PC-9 (cell line): ENCODE data around the gene C4BPA. TPM values are rescaled to one million over a fixed set of nuclear protein-coding genes. Genes with fewer than 3 reads are reported as not detected.

ENCODE experiments used
- BruUV-seq: library from RNA; stranded (reverse); fragments of 400-500 nt; replicated peaks from 2 replicates; lab custom pipeline; 2021; lab: Mats Ljungman, UMichigan
- CTCF ChIA-PET: fragments of 300-600 bp; sonication (Branson Sonifier 250); formaldehyde crosslinking; loops from one replicate; lab custom pipeline; 2022; ENCODE audit warnings: antibody characterized with exemption; lab: Charles Lee
- POLR2A ChIA-PET: fragments of 300-600 bp; sonication (Branson Sonifier 250); formaldehyde crosslinking; loops from one replicate; lab custom pipeline; 2022; ENCODE audit warnings: antibody characterized with exemption; ENCODE audit not compliant: unreplicated experiment; lab: Charles Lee
- DNase-seq, 2 experiments: peaks; one replicate each; pipeline versions ENCODE4 v3.0.0 to v3.0.0-alpha.2; 2015 to 2022; ENCODE audit warnings: mixed read lengths in 1 of 2
- H2AFZ ChIP-seq: fragments of 200-600 bp; sonication (generic); 2 replicates; pipeline ENCODE4 v1.8.1; 2017; ENCODE audit warnings: antibody characterized with exemption
- H3F3A ChIP-seq: fragments of 200-600 bp; sonication (generic); 2 replicates; pipeline ENCODE4 v1.8.1; 2017; ENCODE audit warnings: antibody characterized with exemption, mild to moderate bottlenecking, low read depth; ENCODE audit not compliant: insufficient read depth
- H3K27ac ChIP-seq: fragments of 200-600 bp; sonication (generic); 2 replicates; pipeline ENCODE4 v1.6.1; 2016; ENCODE audit warnings: mixed run types
- H3K27me3 ChIP-seq: fragments of 200-600 bp; sonication (generic); 2 replicates; pipeline ENCODE4 v1.6.1; 2016; ENCODE audit warnings: low read depth, mixed run types; ENCODE audit not compliant: insufficient read depth
- H3K36me3 ChIP-seq: fragments of 200-600 bp; sonication (generic); 2 replicates; pipeline ENCODE4 v1.6.1; 2016; ENCODE audit warnings: low read depth, mixed run types
- H3K4me1 ChIP-seq: fragments of 200-600 bp; sonication (generic); replicated peaks from 2 replicates; pipeline ENCODE4 v1.6.1; 2016; ENCODE audit warnings: mixed run types; ENCODE audit not compliant: insufficient read depth
- H3K4me2 ChIP-seq: fragments of 200-600 bp; sonication (generic); 2 replicates; pipeline ENCODE4 v1.6.1; 2017; ENCODE audit warnings: mixed run types
- H3K4me3 ChIP-seq: fragments of 200-600 bp; sonication (generic); 2 replicates; pipeline ENCODE4 v1.6.1; 2016; ENCODE audit warnings: mixed run types
- H3K79me2 ChIP-seq: fragments of 200-600 bp; sonication (generic); 2 replicates; pipeline ENCODE4 v1.6.1; 2017; ENCODE audit warnings: low read depth, mixed run types
- H3K9me2 ChIP-seq: fragments of 200-600 bp; sonication (generic); 2 replicates; pipeline ENCODE4 v1.8.1; 2017; ENCODE audit warnings: mild to moderate bottlenecking; ENCODE audit not compliant: insufficient read depth
- H3K9me3 ChIP-seq: fragments of 200-600 bp; sonication (generic); 2 replicates; pipeline ENCODE4 v1.8.1; 2016; ENCODE audit warnings: low read depth; ENCODE audit not compliant: insufficient read depth
- H4K20me1 ChIP-seq: fragments of 200-600 bp; sonication (generic); 2 replicates; pipeline ENCODE4 v1.8.1; 2017; ENCODE audit not compliant: insufficient read depth
- EZH2 ChIP-seq: fragments of 200-600 bp; sonication (generic); IDR thresholded peaks from 2 replicates; pipeline ENCODE4 v1.8.0; 2017; ENCODE audit warnings: antibody characterized with exemption, low read depth
- intact Hi-C: fragments of 100-400 bp; cut with micrococcal nuclease; formaldehyde crosslinking; loops from one replicate; pipeline ENCODE4 v1.10.0; 2022; ENCODE audit not compliant: unreplicated experiment
- total RNA-seq: library from RNA; stranded (reverse); gene quantifications from 2 replicates; pipeline ENCODE4 v1.2.3, GENCODE V29; 2021
- TF ChIP-seq, protein P1 (sequence below): fragments of 200-600 bp; sonication (generic); conservative IDR thresholded peaks from 2 replicates; pipeline ENCODE4 v1.6.1; 2017; ENCODE audit warnings: mixed run types, antibody characterized with exemption, mild to moderate bottlenecking, moderate library complexity

Gene C4BPA
- total RNA-seq, 1 experiment from 2014 or later = not detected

DNA sequence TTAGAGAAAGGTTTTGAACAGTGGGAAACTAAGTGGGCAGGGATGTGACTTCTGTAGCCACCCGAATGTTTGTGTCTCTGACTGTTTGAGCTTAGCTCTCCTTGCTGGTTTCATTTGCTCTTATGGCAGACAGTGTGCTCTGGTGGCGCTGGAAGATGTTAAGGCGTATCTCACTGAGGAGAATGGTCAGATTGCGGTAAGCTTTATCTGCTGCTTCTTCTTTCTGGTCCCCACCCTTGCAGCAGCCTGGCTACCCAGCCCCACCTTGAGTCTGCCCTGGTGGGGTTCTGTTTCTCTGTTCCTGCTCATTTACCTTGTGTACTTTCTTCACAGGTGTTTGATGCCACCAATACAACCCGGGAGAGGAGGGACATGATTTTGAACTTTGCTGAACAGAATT, 41.0 kb upstream of the C4BPA start:
- no peaks in the 10 kb centered on the region for H3K9me2 ChIP-seq
- POLR2A ChIA-PET = no interaction called here
- intact Hi-C loops = no loop called here
- H3K36me3 ChIP-seq = peaks cover 16% of the 10 kb centered on the region
- no peaks in the 10 kb centered on the region for H3K9me3 ChIP-seq
- no peak overlapping the region for H3K4me2 ChIP-seq
- no peaks in the 10 kb centered on the region for H4K20me1 ChIP-seq
- no peaks in the 10 kb centered on the region for H3K79me2 ChIP-seq
- H3K27ac ChIP-seq = no peak overlapping the region
- TF ChIP-seq, protein P1, sequence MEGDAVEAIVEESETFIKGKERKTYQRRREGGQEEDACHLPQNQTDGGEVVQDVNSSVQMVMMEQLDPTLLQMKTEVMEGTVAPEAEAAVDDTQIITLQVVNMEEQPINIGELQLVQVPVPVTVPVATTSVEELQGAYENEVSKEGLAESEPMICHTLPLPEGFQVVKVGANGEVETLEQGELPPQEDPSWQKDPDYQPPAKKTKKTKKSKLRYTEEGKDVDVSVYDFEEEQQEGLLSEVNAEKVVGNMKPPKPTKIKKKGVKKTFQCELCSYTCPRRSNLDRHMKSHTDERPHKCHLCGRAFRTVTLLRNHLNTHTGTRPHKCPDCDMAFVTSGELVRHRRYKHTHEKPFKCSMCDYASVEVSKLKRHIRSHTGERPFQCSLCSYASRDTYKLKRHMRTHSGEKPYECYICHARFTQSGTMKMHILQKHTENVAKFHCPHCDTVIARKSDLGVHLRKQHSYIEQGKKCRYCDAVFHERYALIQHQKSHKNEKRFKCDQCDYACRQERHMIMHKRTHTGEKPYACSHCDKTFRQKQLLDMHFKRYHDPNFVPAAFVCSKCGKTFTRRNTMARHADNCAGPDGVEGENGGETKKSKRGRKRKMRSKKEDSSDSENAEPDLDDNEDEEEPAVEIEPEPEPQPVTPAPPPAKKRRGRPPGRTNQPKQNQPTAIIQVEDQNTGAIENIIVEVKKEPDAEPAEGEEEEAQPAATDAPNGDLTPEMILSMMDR = no peak
- TF ChIP-seq EZH2 = no peak
- CTCF ChIA-PET = no interaction called here
- no peaks in the 10 kb centered on the region for H3F3A ChIP-seq
- no peaks in the 10 kb centered on the region for H3K4me1 ChIP-seq
- no peak overlapping the region for H3K4me3 ChIP-seq
- H2AFZ ChIP-seq = no peak overlapping the region
- DNase-seq = no peak
- no TSS peak for BruUV-seq
- no peaks in the 10 kb centered on the region for H3K27me3 ChIP-seq

DNA sequence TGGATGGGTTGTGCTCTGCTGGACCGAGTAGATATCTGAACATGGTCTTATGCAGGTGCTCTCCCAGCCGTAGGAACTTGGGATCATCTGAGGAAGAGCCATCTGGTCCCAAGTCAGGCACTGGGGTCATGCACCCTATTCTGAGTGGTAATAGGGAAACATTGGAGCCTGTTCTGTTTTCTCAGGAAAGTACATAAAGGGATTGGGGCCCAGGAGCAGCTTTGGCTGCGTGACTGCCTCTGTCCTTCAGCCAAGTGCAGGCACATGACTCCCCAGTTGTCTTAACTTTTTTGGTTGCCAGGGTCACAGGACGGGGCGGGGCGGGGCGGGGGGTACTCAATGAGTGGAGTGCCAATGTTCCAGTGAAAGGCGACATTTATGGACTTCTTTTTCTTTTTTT, 39.5 kb upstream of the C4BPA start:
- Histone ChIP-seq H3K9me2 (no peaks in the 10 kb centered on the region), H3K4me1 (no peaks in the 10 kb centered on the region), H2AFZ (no peak overlapping the region), H3K4me3 (no peak overlapping the region), H4K20me1 (no peaks in the 10 kb centered on the region), H3F3A (no peaks in the 10 kb centered on the region), H3K4me2 (no peak overlapping the region), H3K9me3 (no peaks in the 10 kb centered on the region), H3K79me2 (no peaks in the 10 kb centered on the region), H3K27ac (no peak overlapping the region), H3K36me3 (peaks cover 16% of the 10 kb centered on the region), H3K27me3 (no peaks in the 10 kb centered on the region)
- TF ChIP-seq, protein P1 = no peak
- TF ChIP-seq EZH2 = no peak
- CTCF ChIA-PET = no interaction called here
- intact Hi-C loops = no loop called here
- no peak for DNase-seq
- POLR2A ChIA-PET = no interaction called here
- BruUV-seq = no TSS peak

DNA sequence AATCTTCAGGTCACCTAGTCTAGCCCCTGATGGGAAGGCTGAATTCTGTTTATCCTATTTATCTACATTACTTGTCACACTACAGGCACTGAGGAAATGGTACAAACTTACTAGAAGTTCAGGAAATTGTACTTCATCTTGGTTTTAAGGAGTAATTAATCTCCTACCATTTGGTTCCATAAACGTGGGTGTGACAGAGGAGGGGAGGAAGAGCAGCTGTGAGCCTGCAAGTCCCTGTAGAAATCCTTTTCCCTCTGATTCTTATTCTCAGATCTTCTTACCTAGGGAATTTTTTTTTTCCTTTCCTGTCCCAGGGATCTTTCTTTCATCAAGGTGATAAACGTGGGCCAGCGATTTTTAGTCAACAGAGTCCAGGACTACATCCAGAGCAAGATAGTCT, 36.8 kb upstream of the C4BPA start:
- Histone ChIP-seq H2AFZ (no peak overlapping the region), H3F3A (no peaks in the 10 kb centered on the region), H3K79me2 (no peaks in the 10 kb centered on the region), H3K4me1 (no peaks in the 10 kb centered on the region), H3K9me3 (no peaks in the 10 kb centered on the region), H3K36me3 (peaks cover 11% of the 10 kb centered on the region), H3K27ac (no peak overlapping the region), H3K4me3 (no peak overlapping the region), H3K27me3 (no peaks in the 10 kb centered on the region), H3K4me2 (no peak overlapping the region), H3K9me2 (no peaks in the 10 kb centered on the region), H4K20me1 (no peaks in the 10 kb centered on the region)
- POLR2A ChIA-PET = no interaction called here
- BruUV-seq = no TSS peak
- CTCF ChIA-PET = no interaction called here
- TF ChIP-seq EZH2 = no peak
- TF ChIP-seq, protein P1 = no peak
- intact Hi-C loops = no loop called here
- no peak for DNase-seq
